DOHH2 (cell line): Measurements from ENCODE around the gene ATP8A2.

Source experiments
- H3F3A ChIP-seq: fragments of 200-600 bp; sonication (generic), shearing (Covaris generic); 2 replicates; pipeline ENCODE4 v1.6.0; 2016; ENCODE audit warnings: antibody characterized with exemption, mild to moderate bottlenecking; ENCODE audit not compliant: control insufficient read depth, insufficient read depth
- H3K27ac ChIP-seq: fragments of 200-600 bp; sonication (generic); 2 replicates; pipeline ENCODE4 v1.5.1; 2014; ENCODE audit warnings: low read depth, mild to moderate bottlenecking, low read length, moderate library complexity
- H3K27me3 ChIP-seq: fragments of 200-600 bp; sonication (generic); 2 replicates; pipeline ENCODE4 v1.6.1; 2014; ENCODE audit warnings: mild to moderate bottlenecking, low read length, mixed read lengths; ENCODE audit not compliant: control insufficient read depth
- H3K36me3 ChIP-seq: fragments of 200-600 bp; sonication (generic); 2 replicates; pipeline ENCODE4 v1.6.1; 2014; ENCODE audit warnings: mild to moderate bottlenecking, low read length, moderate library complexity, mixed read lengths; ENCODE audit not compliant: control insufficient read depth
- H3K4me1 ChIP-seq: fragments of 200-600 bp; sonication (generic); 2 replicates; pipeline ENCODE4 v1.6.1; 2014; ENCODE audit warnings: mild to moderate bottlenecking, low read length, mixed read lengths; ENCODE audit not compliant: control insufficient read depth
- H3K4me2 ChIP-seq: fragments of 200-600 bp; sonication (generic); 2 replicates; pipeline ENCODE4 v1.6.0; 2014; ENCODE audit warnings: mild to moderate bottlenecking, low read length, moderate library complexity
- H3K4me3 ChIP-seq: fragments of 200-600 bp; sonication (generic); 2 replicates; pipeline ENCODE4 v1.5.1; 2014; ENCODE audit warnings: mild to moderate bottlenecking, low read length, mixed read lengths
- H3K79me2 ChIP-seq: fragments of 200-600 bp; sonication (generic); 2 replicates; pipeline ENCODE4 v1.6.1; 2014; ENCODE audit warnings: mild to moderate bottlenecking, low read length, mixed read lengths; ENCODE audit not compliant: control insufficient read depth
- H3K9me2 ChIP-seq: fragments of 200-600 bp; sonication (generic); replicated peaks from 2 replicates; pipeline ENCODE4 v1.6.1; 2014; ENCODE audit warnings: mild to moderate bottlenecking, low read length, mixed read lengths; ENCODE audit not compliant: control insufficient read depth
- H3K9me3 ChIP-seq: fragments of 200-600 bp; sonication (generic); 2 replicates; pipeline ENCODE4 v1.6.1; 2014; ENCODE audit warnings: antibody characterized with exemption, low read length, mixed read lengths; ENCODE audit not compliant: control insufficient read depth, insufficient read depth
- H4K20me1 ChIP-seq: fragments of 200-600 bp; sonication (generic); 2 replicates; pipeline ENCODE4 v1.6.0; 2014; ENCODE audit warnings: low read depth, mild to moderate bottlenecking, antibody characterized with exemption, low read length, moderate library complexity; ENCODE audit not compliant: control insufficient read depth, insufficient read depth
- CTCF ChIP-seq: fragments of 200-600 bp; sonication (generic); IDR thresholded peaks from one replicate; pipeline ENCODE4 v1.5.1; 2014; ENCODE audit warnings: antibody characterized with exemption, mild to moderate bottlenecking, low read depth, low read length; ENCODE audit not compliant: poor library complexity, severe bottlenecking
- EZH2phosphoT487 ChIP-seq: fragments of 200-600 bp; sonication (generic); IDR thresholded peaks from 2 replicates; pipeline ENCODE4 v1.6.1; 2017; ENCODE audit warnings: borderline replicate concordance, mild to moderate bottlenecking, antibody characterized with exemption, low read length, moderate library complexity, mixed read lengths

ATP8A2 gene

DNA sequence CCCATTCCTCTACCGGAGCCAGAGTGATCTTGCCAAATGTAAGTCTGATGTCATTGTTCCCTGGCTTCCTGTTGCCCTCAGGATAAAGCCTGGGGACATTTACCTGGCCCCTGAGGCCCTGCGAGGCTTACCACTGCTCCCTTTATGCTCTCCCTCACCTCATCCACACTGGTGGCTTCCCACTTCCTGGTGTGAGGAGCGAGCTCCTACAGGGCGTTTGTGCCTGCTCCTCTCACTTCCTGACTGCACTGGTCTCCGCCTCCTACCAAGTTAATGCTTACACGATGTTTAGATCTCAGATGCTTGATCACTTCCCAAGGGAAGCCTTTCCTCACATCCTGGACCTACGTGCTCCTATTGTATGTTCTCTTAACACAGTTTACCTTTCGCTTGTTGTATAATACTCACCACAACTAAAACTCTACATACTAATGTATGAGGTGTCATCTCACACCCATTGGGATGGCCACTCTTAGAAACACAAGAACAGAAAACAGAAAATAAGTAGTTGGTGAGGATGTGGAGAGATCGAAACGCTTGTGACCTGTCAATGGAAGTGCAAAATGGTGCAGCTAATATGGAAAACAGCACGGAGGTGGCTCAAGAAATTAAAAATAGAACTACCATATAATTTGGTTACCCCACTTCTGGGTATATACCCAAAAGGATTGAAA, 502.4 kb downstream of the ATP8A2 start:
- Histone ChIP-seq H3K4me2 (no peak overlapping the region), H3K4me1 (no peaks in the 10 kb centered on the region; the same call in 1 of the 2 replicates), H3K27ac (no peak overlapping the region), H3K9me3 (no peaks in the 10 kb centered on the region), H3K27me3 (no peaks in the 10 kb centered on the region), H3K79me2 (no peaks in the 10 kb centered on the region), H3K9me2 (no peaks in the 10 kb centered on the region), H3K36me3 (no peaks in the 10 kb centered on the region), H3K4me3 (no peak overlapping the region), H4K20me1 (no peaks in the 10 kb centered on the region), H3F3A (no peaks in the 10 kb centered on the region)
- TF ChIP-seq EZH2phosphoT487 (no peak), CTCF (no peak)

DNA sequence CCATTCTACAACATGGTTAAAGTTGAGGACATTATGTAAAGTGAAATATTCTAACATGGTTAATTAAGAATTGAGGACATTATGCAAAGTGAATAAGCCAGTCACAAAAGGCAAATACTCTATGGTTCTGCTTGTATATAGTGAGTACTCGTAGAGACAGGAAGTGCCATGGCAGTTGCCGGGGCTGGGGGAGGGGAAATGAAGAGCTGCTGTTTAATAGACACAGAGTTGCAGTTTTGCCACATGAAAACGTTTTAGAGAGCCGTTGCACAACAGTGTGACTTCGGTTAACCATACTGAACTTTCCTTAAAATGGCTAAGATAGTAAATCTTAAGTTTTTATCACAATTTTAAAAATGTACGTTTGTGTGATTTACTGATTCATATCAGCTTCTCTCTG, 503.1 kb downstream of the ATP8A2 start:
- Histone ChIP-seq H3K36me3 (no peaks in the 10 kb centered on the region), H3K4me3 (no peak overlapping the region), H3K27ac (no peak overlapping the region), H3K4me1 (no peaks in the 10 kb centered on the region; the same call in 1 of the 2 replicates), H3K79me2 (no peaks in the 10 kb centered on the region), H3K9me2 (no peaks in the 10 kb centered on the region), H4K20me1 (no peaks in the 10 kb centered on the region), H3K4me2 (no peak overlapping the region), H3F3A (no peaks in the 10 kb centered on the region), H3K27me3 (no peaks in the 10 kb centered on the region), H3K9me3 (no peaks in the 10 kb centered on the region)
- TF ChIP-seq EZH2phosphoT487 = no peak

GRCh38 chr13:25876247-25876646, 504.5 kb downstream of the ATP8A2 start:
- Histone ChIP-seq H3K4me3 (no peak overlapping the region), H3K9me2 (no peaks in the 10 kb centered on the region), H3K4me2 (no peak overlapping the region), H4K20me1 (no peaks in the 10 kb centered on the region), H3K27ac (no peak overlapping the region), H3K4me1 (no peaks in the 10 kb centered on the region; the same call in 1 of the 2 replicates), H3K36me3 (no peaks in the 10 kb centered on the region), H3F3A (no peaks in the 10 kb centered on the region), H3K9me3 (no peaks in the 10 kb centered on the region), H3K27me3 (no peaks in the 10 kb centered on the region), H3K79me2 (no peaks in the 10 kb centered on the region)
- TF ChIP-seq EZH2phosphoT487 = no peak
- no peak for TF ChIP-seq CTCF

- no peak for TF ChIP-seq EZH2phosphoT487
- no peak for TF ChIP-seq CTCF
- Histone ChIP-seq H3K4me1 (no peaks in the 10 kb centered on the region; the same call in 1 of the 2 replicates), H3K9me2 (no peaks in the 10 kb centered on the region), H3K9me3 (no peaks in the 10 kb centered on the region), H3F3A (no peaks in the 10 kb centered on the region), H3K79me2 (no peaks in the 10 kb centered on the region), H3K36me3 (no peaks in the 10 kb centered on the region), H3K27me3 (no peaks in the 10 kb centered on the region; the same call in 1 of the 2 replicates), H3K4me3 (no peak overlapping the region), H3K4me2 (no peak overlapping the region), H4K20me1 (no peaks in the 10 kb centered on the region), H3K27ac (no peak overlapping the region)
These were observed 507.7 kb downstream of the ATP8A2 start for GRCh38 chr13:25879466-25879865.
